Stimulated activated CD8-positive, alpha-beta memory T cell treated with anti-CD3 and anti-CD28 coated beads, Interleukin-15, amount 100 ng/mL, for 4 hours (primary cell): ENCODE data around the gene PPP1R9A.

Experiments used
- DNase-seq, 2 donors: peaks; one replicate each; pipeline ENCODE4 v3.0.0-alpha.2; 2020; ENCODE audit warnings: low read depth in 2 of 2

PPP1R9A gene

DNA sequence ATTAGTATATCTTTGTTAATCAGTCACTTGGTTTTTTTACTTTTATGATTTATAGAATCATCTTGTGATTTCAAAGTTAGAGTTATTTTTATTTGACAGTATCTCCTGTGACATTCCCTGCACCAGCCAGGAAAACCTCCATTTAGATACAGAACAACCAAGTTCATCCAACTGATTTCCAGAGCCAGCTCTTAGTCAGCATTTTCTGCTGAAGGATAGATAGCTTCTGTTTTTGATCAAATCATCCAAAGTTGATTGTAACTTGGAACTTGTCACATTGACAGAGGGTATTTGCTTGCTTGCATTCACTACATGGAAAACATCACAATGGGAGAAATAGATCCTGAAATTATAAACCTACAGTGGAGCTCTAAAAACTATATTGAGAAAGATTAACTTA, 294.3 kb downstream of the PPP1R9A start:
- no peak for DNase-seq

DNA sequence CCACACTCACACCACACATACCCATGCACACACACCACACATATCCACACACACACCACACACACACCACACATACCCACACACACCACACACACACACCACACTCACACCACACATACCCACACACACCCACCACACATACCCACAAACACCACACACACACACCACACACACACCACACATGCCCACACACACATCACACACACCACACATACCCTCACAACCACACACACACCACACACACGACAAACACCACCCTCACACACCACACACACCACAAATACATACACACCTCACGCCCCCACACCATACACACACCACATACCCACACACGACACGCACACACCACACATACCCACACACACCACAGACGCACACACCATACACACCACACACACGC, 297.2 kb downstream of the PPP1R9A start:
- DNase-seq = no peak

DNA sequence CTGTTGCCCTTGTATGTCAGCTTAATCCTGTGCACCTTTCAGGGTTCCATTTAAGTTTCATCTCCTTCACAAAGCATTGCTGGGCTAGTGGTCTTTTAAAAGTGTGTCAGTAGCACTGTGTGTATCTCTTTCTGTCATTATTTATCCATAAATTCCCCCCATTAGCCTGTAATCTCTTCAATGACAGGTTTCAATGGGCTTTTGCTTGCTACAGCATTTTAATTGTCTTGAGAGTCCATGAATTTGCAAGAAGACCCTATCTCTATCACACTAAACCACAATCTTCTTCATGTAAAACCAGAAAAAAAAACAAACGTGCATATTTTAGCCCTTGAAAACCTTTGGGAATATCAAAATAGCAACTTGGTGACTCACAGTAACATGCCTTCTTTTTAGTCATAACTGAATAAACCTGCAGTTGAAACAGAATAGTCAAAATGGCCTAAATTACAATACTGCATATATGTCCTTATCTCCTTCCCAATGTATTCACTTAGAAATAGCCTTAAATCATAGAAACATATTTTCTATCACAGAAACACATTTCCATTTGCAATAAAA, 298.4 kb downstream of the PPP1R9A start:
- no peak for DNase-seq

DNA sequence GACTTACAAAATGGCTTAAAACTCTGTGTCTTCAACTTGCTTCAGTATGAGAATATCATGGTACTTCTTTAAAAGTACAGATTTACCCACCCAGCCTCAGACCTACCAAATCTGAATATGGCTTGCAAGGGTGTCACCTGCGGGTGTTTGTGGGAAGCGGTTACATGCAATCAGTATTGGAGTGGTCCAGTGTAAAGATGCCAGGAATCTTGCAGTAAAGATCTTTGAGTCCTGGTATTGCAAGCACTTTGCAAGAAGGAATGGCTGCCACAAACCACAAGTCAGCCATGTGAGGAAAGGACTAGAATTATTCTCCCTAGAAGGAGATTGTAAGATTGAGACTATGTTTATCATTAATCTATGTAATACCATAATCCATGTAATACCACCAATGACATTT, 301.9 kb downstream of the PPP1R9A start:
- no peak for DNase-seq

DNA sequence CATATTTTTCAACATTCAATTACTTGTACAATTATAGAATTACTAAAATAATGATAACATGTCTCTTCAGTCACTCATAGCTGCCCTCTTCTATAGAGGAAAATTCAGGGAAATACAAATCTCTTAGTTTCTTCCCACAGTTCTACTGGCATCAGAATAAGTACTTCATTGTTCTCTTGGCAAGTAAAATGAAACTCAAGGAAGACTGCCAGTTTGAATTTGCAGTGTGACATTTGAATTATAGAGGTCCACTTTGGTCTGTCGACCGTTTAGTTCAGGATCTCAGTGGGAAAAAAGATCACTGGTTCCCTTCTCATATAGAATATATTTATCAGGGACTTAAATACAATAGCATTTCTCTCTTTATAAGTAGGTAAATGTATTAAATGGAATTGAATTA, 302.4 kb downstream of the PPP1R9A start:
- DNase-seq = no peak

DNA sequence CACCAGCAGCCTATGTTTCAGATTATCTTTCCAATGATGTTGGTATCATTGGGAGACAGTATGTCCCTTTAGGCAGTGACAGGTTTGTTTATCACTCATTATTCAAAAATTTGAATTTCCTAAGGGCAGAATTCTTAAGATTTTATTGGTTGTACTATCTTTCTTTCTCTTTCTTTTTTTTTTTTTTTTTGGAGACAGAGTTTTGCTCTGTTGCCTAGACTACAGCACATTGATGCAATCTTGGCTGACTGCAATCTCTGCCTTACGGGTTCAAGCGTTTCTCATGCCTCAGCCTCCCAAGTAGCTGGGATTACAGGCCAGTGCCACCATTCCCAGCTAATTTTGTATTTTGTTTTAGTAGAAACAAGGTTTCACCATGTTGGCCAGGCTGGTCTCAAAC, 305.8 kb downstream of the PPP1R9A start:
- DNase-seq = no peak

DNA sequence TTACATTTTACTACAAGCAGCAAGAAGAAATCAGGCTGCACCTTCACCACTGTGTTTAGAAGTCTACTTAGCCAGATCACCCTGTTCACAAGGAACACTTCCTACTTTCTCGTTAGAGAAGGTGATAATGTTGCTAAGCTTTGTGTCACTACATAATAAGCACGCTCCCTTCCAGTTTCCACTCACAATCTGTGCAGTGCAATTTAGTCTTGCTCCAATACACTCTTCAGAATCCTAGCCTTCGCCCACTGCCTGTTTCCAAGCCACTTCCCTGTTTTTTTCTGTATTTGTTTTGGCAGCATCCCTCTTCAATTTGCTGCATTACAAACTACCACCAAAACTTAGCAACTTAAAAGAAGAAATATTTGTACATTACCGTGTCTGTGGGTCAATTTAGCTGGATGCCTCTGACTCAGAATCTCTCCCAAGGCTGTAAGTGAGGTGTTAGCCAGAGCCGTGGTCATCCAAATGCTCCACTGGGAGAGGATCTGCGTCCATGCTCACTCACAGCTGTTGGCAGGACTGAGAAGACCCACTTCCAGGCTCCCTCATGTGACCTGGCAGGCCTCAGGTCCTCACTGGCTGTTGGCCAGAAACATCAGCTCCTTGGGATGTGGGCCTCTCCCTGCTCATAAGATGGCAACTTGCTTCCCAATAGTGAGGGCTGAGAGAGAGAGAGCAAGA, 306.6 kb downstream of the PPP1R9A start:
- DNase-seq = no peak

DNA sequence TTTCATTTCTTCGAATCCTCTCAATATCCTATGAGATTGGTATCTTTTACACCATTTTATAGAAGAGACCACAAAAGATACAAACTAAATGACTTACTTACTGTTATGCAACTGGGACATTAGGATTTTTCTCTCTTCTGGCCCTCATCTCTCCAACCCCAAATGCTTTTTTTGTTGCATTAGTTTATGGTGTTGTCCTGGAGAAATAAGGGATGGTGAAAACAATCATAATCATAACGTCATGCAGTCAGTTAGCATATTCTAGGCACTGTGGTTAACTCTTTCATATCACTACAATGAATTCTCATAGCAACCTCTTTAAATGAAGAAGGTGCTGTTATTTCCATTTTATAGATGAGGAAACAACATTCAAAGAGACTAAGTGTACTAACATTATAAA, 312.3 kb downstream of the PPP1R9A start:
- no peak for DNase-seq

DNA sequence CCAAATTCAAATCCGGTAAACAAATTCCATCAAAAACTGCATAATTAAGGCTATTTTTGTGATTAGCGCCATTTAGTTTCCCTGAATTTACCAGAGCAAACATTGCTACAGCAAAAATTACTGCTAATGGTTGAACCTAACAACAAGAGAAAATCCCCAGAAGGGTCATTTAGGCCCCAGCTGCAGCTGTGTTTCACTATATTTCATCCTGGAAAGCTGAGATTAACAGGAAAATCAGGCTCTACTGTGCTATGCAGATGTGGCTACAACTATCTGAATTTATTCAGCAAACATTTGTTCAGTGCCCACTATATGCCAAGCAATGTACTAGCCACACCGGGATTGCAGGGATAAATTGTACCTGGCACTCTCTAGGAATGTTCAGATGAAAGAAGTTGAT, 312.9 kb downstream of the PPP1R9A start:
- no peak for DNase-seq

DNA sequence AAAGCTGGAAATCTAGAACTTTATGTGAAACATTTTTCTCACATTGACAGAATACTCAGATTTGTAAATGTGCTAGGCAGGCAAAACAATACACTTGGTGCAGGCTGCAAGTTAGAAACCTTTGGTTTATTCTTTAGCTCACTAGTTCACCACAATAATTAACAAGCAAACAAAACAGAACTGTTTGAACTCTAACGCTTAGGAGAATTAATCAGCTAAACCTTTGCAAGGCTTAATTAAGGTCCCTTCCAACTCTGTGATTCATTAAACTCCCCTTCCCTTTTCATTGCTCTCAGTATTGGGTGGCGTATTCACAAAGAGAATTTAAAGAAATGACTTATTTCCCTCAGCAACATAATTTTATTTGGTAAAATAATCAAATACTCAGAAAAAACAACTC, 317.9 kb downstream of the PPP1R9A start:
- no peak for DNase-seq

DNA sequence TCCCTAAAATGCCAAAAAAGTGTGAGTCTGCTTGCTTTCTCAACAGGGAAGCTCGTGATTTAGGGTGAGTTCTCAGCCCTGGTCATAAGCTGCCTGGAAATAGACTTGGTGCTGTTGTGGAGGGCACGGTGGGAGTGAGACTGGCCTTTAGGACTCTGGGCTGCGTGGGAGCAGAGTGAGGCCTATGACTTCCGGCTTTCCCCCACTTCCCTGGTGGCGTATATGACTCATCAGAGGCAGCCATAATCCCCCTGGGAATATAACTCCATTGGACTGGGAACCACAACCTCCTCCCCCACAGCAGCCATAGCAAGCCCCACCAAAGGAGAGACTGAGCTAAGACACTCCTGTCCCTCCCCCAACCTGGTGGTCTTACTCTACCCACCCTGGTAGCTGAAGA, 321.9 kb downstream of the PPP1R9A start:
- DNase-seq = no peak

DNA sequence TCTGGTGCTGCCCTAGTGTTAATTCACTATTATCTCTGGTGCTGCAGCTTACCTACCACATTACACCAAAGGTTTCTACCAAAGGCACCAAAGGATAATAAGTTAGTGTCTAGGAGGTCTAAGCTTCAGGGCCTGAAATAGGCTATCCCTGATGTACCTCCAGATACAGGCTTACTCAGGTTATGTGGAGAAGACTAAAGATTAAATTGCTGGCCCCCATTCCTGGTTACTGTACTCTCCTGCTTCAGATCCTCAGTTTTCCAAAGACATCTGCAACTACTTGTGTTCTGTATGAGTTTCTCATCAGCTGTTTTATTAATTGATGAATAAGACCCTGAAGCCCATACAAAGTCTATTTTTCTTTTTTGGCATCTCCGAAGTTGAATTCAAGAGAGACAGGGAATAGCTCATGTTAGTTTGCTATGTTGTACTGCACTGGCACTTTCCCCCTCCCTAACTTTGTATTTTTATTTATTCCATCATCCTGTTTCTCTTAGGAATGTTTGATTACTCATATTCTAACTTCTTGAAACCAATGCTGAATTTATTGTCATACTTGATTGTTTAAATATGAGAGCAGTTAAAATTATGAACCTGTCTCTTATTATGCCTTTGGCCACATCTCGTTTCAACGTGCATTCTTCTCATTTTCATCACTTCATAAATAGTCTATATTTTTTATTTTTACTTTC, 331.0 kb downstream of the PPP1R9A start:
- no peak for DNase-seq

DNA sequence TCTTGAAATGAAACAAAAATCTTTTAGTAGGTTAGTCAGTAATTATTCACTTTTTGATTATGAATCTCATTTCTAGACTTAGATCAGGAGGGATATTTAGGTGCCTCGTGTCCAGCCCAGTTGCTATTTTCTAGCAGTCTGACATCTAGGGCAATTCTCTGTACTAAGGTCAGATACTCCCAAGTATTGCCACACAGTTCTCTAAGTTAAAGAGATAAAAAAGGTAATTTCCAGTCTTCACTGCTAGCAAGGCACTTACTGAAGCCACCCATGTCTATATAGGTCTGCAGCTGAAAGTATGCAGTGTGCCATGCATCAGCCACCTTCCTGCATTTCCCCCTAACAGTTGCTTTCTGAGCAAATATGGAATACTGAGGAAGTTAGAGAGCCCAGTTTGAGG, 333.5 kb downstream of the PPP1R9A start:
- DNase-seq = no peak

DNA sequence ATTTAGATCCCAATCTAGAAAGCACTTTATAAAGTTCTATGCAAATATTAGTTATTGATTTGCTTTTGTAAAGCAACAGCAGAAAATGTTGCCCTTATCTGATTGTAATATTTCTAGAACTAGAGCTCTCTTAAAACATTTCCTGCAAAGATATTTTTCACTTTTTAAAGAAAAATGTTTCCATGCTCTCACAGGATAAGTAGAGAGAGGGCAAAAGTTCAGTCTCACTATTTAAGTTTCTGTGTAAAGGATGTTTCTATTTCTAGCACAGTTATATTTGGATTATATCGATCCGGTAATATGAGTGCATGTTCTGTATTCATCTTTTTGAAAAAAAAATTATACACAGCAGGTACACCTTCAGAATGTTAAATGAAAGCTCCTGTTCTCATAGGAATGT, 334.9 kb downstream of the PPP1R9A start:
- DNase-seq = no peak

DNA sequence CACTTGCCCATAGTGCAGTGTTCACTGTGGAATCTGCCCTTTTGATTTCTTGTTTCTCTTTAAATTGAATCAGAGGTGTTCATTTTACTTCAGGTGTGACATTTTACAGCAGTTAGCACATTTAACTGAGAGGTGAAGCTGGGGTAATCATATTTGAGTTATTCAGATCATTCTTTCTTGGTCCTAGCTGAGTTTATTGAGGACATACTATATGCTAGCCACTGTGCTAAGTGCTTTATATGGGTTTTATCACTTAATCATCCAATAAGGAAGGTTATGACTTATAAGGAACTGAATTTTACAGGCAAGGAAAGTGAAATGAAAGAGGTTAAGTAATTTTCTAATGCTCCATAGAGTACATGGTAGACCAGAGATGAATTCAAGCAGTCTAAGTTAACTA, 337.2 kb downstream of the PPP1R9A start:
- DNase-seq = no peak

DNA sequence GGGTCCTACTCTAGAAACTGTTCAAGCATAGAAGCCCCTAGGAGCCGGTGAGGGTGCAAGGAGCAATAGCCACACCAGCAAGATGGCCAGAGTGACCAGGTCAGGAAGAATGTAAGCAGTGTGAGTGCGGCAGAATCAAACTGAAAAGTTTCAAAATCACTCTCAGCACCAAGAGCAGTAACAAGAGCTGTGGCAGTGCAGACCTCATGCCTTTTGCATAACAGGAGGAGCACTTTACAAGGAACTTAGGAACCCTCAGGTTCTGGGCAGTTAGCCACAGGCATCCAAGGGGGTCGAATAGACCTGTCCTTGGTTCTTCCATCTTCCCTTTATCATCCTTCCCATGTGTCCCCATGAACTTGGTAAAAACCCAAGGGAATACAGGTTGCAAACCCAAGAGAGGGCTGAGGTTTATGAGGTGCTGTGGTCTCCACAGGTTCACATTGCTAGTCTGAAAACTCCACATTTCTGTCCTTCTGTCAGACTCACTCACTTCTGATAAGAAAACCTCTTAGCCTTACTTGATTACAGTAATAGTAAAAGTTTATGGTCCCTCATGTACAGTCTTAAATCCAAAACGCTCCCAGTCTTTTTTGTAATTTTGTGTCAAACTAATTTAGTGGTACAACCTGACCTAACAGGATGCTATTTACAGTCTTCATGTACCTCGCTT, 338.6 kb downstream of the PPP1R9A start:
- DNase-seq = no peak

DNA sequence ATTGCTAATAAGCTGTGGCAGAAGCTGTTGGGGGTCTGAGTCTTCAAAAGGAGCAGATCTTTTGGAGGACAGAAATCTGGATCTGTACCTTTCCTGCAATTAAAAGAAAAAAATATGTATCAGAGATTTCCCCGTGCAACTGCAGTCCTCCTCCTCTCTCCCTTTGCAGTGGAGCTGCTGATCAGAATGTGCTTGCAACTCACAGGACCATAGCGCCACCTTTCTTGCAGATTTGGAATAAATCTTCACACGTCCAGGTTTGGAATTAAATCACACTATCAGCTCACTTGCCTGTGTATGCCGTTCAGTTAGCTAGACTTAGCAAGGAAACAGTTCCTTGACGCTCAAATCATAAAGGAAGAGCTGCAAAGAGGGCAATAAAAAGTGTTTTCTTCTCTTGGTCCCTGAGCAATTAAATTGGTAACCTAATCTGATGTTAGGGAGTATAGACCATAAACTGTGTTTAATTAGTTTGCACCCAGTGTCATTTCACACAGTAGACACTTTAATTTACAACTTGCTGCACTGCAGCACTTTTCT, 339.5 kb downstream of the PPP1R9A start:
- no peak for DNase-seq

DNA sequence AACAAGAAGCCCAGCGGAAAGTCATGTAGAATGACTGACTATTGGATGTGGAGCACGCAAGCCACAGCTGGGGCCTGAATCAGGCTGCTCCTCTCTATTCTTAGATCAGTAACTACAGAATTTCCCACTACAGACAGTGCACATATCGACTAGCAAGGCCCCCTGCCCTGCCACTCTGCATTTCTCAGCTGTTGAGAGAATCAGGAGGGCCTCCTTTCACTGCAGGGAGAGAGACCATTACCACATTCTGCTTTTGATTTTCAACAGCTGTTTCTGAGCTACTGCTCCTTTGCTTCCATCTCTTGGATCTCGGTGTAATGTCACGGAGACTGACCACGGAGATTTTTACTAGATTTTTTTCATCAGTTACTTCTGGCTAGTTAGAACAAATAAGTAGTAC, 343.2 kb downstream of the PPP1R9A start:
- DNase-seq = no peak

DNA sequence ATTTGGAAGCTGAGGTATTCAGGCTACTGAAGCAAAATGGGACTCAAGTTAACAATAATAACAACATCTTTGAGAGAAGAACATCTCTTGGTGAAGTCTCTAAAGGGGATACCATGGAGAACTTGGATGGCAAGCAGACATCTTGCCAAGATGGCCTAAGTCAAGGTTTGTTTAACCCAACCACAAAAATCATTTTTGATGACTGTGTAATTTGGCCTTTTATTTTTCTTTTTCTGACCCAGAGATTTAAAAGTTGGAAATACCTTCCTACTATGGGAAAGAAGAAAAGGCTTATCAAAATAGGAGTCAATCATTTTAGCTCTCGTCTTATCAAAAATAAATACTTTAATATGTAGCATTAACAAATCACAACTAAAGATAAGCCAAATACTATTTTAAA, 344.6 kb downstream of the PPP1R9A start:
- DNase-seq = no peak

DNA sequence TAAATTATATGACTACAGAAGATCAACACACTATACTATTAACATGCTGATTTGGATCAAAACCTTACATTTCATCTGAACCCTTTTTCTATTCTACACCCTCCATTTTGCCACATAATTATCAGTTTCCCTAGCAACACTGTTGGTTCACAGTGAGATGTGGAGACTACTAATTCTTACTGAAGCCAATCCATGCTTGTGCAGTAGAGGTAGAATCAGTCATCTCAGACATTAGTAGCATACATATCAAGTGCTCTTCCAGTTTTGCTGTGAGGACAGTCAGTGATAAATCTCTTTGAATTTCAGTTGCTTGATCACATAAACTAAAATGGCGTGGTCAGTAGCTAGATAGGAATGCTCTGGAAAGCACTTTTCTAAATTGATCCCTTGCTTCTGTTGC, 346.6 kb downstream of the PPP1R9A start:
- no peak for DNase-seq

DNA sequence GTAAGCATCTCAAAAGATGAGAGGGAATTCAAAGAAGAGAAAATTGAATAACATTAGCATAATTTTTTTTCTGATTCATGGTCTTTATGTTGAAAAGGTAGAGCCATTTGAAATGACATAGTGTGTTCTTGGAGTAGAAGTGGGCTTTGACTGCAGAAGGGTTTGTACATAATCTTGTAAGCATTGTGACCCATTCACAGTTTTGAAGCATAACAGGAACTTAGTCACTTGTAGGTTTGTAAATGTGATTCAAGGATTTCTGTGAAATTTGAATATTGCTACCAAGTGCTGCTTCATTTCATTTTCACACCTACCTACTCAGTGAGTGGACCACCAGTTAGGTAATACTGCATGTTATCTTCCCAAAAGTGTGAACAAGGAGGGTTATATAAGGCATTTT, 348.3 kb downstream of the PPP1R9A start:
- DNase-seq = no peak

DNA sequence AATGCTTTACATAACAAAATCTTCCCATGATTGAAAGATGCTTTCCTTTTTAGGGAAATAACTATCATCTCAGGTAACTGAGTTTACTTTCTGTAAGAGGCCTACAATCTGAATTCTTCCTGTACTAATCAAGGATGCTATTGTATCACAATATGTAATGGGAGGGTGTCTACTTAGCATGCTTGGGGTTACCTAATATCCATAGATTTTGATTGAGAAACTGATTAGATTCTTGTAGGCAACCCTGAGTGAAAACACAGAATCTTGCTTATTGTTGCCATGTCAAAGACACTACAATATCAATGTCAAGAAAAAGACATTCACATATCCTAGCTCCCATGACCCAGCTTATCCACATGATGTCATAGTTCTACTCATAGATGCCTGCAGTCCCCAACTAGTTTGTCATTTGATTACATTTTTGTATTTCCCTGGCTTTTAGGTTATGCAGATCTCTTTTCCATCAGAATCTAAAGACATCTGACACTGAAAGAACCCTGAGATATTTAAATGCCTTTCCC, 354.6 kb downstream of the PPP1R9A start:
- DNase-seq = no peak
